OCI-LY3 (cell line): ENCODE results near the gene TANC2.

ENCODE experiments used
- H2AFZ ChIP-seq: fragments of 200-600, 300-600 bp; shearing (Covaris generic); 2 replicates; pipeline ENCODE4 v1.6.0; 2014; ENCODE audit warnings: antibody characterized with exemption, low read depth, low read length
- H3K27ac ChIP-seq: fragments of 200-600, 300-600 bp; sonication (generic); 2 replicates; pipeline ENCODE4 v1.5.1; 2014; ENCODE audit warnings: mild to moderate bottlenecking, low read length, moderate library complexity, mixed read lengths
- H3K27me3 ChIP-seq: fragments of 200-600, 300-600 bp; sonication (generic); 2 replicates; pipeline ENCODE4 v1.6.1; 2014; ENCODE audit warnings: low read depth, low read length, mixed read lengths
- H3K36me3 ChIP-seq: fragments of 200-600, 300-600 bp; sonication (generic); replicated peaks from 2 replicates; pipeline ENCODE3; 2014; ENCODE audit warnings: low read depth, low read length, mixed read lengths
- H3K4me1 ChIP-seq: fragments of 300-600, 200-600 bp; sonication (generic); 2 replicates; pipeline ENCODE4 v1.6.1; 2014; ENCODE audit warnings: low read length, mixed read lengths
- H3K4me2 ChIP-seq: fragments of 200-600, 300-600 bp; sonication (generic); 2 replicates; pipeline ENCODE4 v1.6.1; 2014; ENCODE audit warnings: low read length, mixed read lengths
- H3K4me3 ChIP-seq: fragments of 300-600, 200-600 bp; sonication (generic); 2 replicates; pipeline ENCODE4 v1.5.1; 2014; ENCODE audit warnings: antibody characterized with exemption, mild to moderate bottlenecking, low read length, moderate library complexity
- H3K79me2 ChIP-seq: fragments of 300-600, 200-600 bp; shearing (Covaris generic); 2 replicates; pipeline ENCODE4 v1.6.1; 2014; ENCODE audit warnings: mild to moderate bottlenecking, low read length, mixed read lengths
- H3K9ac ChIP-seq: fragments of 300-600, 200-600 bp; shearing (Covaris generic); 2 replicates; pipeline ENCODE4 v1.6.0; 2014; ENCODE audit warnings: mild to moderate bottlenecking, low read length, moderate library complexity
- H3K9me3 ChIP-seq: fragments of 200-600, 300-600 bp; shearing (Covaris generic); 2 replicates; pipeline ENCODE4 v1.6.1; 2014; ENCODE audit warnings: low read length, mixed read lengths; ENCODE audit not compliant: insufficient read depth
- H4K20me1 ChIP-seq: fragments of 200-600, 300-600 bp; sonication (generic); 2 replicates; pipeline ENCODE4 v1.6.1; 2016; ENCODE audit warnings: low read length, mixed read lengths; ENCODE audit not compliant: insufficient read depth
- CTCF ChIP-seq: fragments of 200-600, 300-600 bp; sonication (generic); IDR thresholded peaks from 2 replicates; pipeline ENCODE4 v1.5.1; 2014; ENCODE audit warnings: antibody characterized with exemption, low read length, low read depth
- EZH2phosphoT487 ChIP-seq: fragments of 200-600 bp; shearing (Covaris generic); IDR thresholded peaks from 2 replicates; pipeline ENCODE4 v1.6.1; 2018; ENCODE audit warnings: antibody characterized with exemption, mixed run types, low read depth

Gene TANC2

DNA sequence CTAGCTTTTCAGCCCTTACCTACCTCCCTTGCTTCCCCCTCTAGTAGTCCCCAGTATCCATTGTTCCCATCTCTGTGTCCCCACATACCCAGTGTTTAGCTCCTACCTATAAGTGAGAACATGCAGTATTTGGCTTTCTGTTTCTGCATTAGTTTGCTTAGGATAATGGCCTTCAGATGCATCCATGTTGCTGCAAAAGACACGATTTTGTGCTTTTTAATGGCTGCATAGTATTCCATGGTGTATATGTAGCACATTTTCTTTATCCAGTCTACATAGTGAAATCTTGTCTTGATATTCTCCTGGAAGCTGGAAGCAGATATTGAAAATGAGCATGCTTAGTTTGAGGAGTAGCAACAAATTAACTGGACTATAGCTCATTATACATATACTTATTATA is 45.7 kb upstream of the TANC2 start:
- Histone ChIP-seq H2AFZ (no peak overlapping the region), H3K27me3 (peaks cover 4% of the 10 kb centered on the region; the same call in 1 of the 2 replicates), H3K4me3 (no peak overlapping the region), H3K4me1 (no peaks in the 10 kb centered on the region), H3K27ac (no peak overlapping the region), H4K20me1 (no peaks in the 10 kb centered on the region), H3K79me2 (no peaks in the 10 kb centered on the region), H3K9ac (no peak overlapping the region), H3K4me2 (no peak overlapping the region), H3K9me3 (no peaks in the 10 kb centered on the region), H3K36me3 (no peaks in the 10 kb centered on the region)
- no peak for TF ChIP-seq EZH2phosphoT487
- TF ChIP-seq CTCF, result no peak

- H3K79me2 ChIP-seq, result no peaks in the 10 kb centered on the region
- no peaks in the 10 kb centered on the region for H3K4me1 ChIP-seq
- no peak overlapping the region for H3K4me3 ChIP-seq
- no peak overlapping the region for H2AFZ ChIP-seq
- peaks cover 4% of the 10 kb centered on the region; the same call in 1 of the 2 replicates for H3K27me3 ChIP-seq
- no peak overlapping the region for H3K9ac ChIP-seq
- H4K20me1 ChIP-seq, result no peaks in the 10 kb centered on the region
- H3K9me3 ChIP-seq, result no peaks in the 10 kb centered on the region
- no peaks in the 10 kb centered on the region for H3K36me3 ChIP-seq
- H3K27ac ChIP-seq, result no peak overlapping the region
- TF ChIP-seq EZH2phosphoT487, result no peak
- no peak for TF ChIP-seq CTCF
- no peak overlapping the region for H3K4me2 ChIP-seq
Observed at GRCh38 chr17:62921817-62922216, 44.2 kb upstream of the TANC2 start.

GRCh38 chr17:62923258-62924150 is 42.5 kb upstream of the TANC2 start:
- H3K4me2 ChIP-seq, result no peak overlapping the region
- no peak overlapping the region for H3K9ac ChIP-seq

More at GRCh38 chr17:62923258-62924150, 42.5 kb upstream of the TANC2 start:
- H3K79me2 ChIP-seq, result no peaks in the 10 kb centered on the region
- TF ChIP-seq CTCF (no peak), EZH2phosphoT487 (no peak)
- H3K27ac ChIP-seq, result no peak overlapping the region
- H2AFZ ChIP-seq, result no peak overlapping the region
- H3K27me3 ChIP-seq, result peaks cover 4% of the 10 kb centered on the region; the same call in 1 of the 2 replicates
- no peaks in the 10 kb centered on the region for H3K4me1 ChIP-seq
- H3K9me3 ChIP-seq, result no peaks in the 10 kb centered on the region
- no peaks in the 10 kb centered on the region for H3K36me3 ChIP-seq
- no peak overlapping the region for H3K4me3 ChIP-seq
- H4K20me1 ChIP-seq, result no peaks in the 10 kb centered on the region
